Mucosa of descending colon (tissue), 3 donors: ENCODE measurements around the gene SASH1. TPM values are rescaled to one million over a fixed set of nuclear protein-coding genes. Genes with fewer than 3 reads are reported as not detected.
A peak's percentile ranks its signal among the peaks of the same experiment; 100 is the strongest.

Experiments used
- ATAC-seq: fragments of 200-7000 bp; cut with Tn5 transposase; one replicate; pipeline ENCODE4 v1.9.1; 2020; ENCODE audit warnings: mild to moderate bottlenecking, moderate library complexity
- DNase-seq, 3 donors: peaks; one replicate each; pipeline ENCODE4 v3.0.0-alpha.2; 2020
- H3K36me3 ChIP-seq: fragments of 200-600 bp; one replicate; pipeline ENCODE4 v1.8.0; 2021; ENCODE audit warnings: low read depth, mild to moderate bottlenecking
- H3K4me1 ChIP-seq: fragments of 200-600 bp; one replicate; pipeline ENCODE4 v1.8.0; 2021; ENCODE audit warnings: low read depth, mild to moderate bottlenecking
- H3K4me3 ChIP-seq: fragments of 200-600 bp; one replicate; pipeline ENCODE4 v1.8.0; 2021; ENCODE audit warnings: mild to moderate bottlenecking
- H3K9me3 ChIP-seq: fragments of 200-600 bp; one replicate; pipeline ENCODE4 v1.8.0; 2021; ENCODE audit warnings: mild to moderate bottlenecking
- intact Hi-C, 2 donors: fragments of 100-400 bp; cut with DNase I in 1 of 2; cut with micrococcal nuclease in 1 of 2; formaldehyde crosslinking; loops; one replicate each; pipeline versions ENCODE4 v1.11.0 to v1.11.1; 2022; cut with DNase I, micrococcal nuclease
- total RNA-seq, 3 donors: library from RNA; stranded (reverse); fragmentation: NEBNext Ultra II Directional in 2 of 3; extraction: Animal tissue kit (Norgen Biotek cat#: 25700) in 2 of 3; gene quantifications; one replicate each; pipeline versions ENCODE4 v1.2.1 to v1.2.4, GENCODE V29; 2021 to 2023
- TF ChIP-seq, protein P1 (sequence below): fragments of 200-600 bp; IDR thresholded peaks from one replicate; pipeline ENCODE4 v1.8.0; 2022; ENCODE audit warnings: antibody characterized with exemption, mild to moderate bottlenecking
- donor health status: DM: no; HTN: no; CAD: no; lungs with moderate emphysema.
- donor health status: DM: no; HTN: no; CAD: no.
- donor health status: DM: no; HTN: yes; CAD: no.

The SASH1 gene
- total RNA-seq, 3 donors from 2014 or later, result 20.5 to 47.3 (median 22.9) TPM

DNA sequence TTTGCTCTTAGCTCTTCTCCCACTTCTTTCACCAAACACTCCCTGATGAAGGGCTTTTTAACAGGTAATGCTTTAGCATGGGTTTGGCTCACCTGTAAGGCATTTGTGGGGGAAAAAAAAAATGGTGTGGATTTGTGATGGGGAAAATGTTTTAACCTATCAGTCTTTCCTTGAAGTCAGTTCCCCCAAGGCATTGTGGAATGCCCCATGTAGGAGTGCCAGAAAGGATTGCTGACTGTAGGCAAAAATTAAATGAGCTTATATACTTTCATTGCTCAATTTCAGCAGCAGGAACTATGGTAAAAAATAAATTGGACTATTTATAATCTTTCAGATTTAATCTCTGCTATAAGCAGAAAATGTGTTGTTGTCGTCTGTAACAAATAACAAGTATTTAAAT is 10.6 kb upstream of the SASH1 start:
- DNase-seq (no peak), ATAC-seq (no peak)
- Histone ChIP-seq H3K4me1 (no peaks in the 10 kb centered on the region), H3K4me3 (no peak overlapping the region), H3K9me3 (no peaks in the 10 kb centered on the region), H3K36me3 (no peaks in the 10 kb centered on the region)
- intact Hi-C loops, result no loop called here
- TF ChIP-seq, protein P1, sequence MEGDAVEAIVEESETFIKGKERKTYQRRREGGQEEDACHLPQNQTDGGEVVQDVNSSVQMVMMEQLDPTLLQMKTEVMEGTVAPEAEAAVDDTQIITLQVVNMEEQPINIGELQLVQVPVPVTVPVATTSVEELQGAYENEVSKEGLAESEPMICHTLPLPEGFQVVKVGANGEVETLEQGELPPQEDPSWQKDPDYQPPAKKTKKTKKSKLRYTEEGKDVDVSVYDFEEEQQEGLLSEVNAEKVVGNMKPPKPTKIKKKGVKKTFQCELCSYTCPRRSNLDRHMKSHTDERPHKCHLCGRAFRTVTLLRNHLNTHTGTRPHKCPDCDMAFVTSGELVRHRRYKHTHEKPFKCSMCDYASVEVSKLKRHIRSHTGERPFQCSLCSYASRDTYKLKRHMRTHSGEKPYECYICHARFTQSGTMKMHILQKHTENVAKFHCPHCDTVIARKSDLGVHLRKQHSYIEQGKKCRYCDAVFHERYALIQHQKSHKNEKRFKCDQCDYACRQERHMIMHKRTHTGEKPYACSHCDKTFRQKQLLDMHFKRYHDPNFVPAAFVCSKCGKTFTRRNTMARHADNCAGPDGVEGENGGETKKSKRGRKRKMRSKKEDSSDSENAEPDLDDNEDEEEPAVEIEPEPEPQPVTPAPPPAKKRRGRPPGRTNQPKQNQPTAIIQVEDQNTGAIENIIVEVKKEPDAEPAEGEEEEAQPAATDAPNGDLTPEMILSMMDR, result no peak

DNA sequence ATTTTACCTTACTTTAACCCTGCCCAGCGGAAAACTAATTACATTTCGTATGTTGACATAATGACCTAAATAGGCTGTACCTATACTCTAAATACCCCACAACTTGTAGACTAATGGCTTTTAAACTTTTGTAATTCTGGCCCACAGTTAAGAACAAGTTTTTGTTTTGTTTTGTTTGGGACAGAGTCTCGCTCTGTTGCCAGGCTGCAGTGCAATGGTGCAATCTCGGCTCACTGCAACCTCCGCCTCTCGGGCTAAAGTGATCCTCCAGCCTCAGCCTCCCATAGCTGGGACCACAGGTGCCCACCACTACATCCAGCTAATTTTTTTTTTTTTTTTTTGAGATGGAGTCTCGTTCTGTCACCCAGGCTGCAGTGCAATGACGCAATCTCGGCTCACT is 5.7 kb upstream of the SASH1 start:
- intact Hi-C loops, result no loop called here

DNA sequence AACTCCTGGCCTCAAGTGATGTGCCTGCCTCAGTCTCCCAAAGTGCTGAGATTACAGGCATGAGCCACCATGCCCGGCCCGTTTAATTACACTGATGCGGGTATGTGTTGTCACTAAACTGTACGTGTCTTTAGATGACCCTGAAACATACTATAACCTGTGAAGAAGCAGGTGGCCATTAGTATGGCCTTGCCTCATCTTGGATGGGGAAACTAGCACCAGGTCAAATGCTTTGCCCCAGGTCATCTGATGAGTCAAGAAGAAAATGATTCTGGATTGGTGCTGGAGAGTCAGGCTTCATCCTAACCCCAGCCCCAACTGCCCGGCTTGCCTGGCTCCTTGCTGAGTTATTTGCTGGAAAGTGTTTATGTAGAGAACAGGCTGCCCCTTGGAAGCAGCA is 2.9 kb upstream of the SASH1 start:
- no peaks in the 10 kb centered on the region for H3K9me3 ChIP-seq
- TF ChIP-seq, protein P1, result no peak
- no peak overlapping the region for H3K4me3 ChIP-seq
- peaks cover 4% of the 10 kb centered on the region for H3K36me3 ChIP-seq
- no peak for DNase-seq
- H3K4me1 ChIP-seq, result peaks cover 10% of the 10 kb centered on the region
- intact Hi-C loops, result no loop called here
- ATAC-seq, result no peak

More for the DNA sequence above, 5.7 kb upstream of the SASH1 start:
- no peak overlapping the region for H3K4me3 ChIP-seq
- TF ChIP-seq, protein P1, result no peak
- ATAC-seq (no peak), DNase-seq (no peak)
- H3K36me3 ChIP-seq, result peaks cover under 1% of the 10 kb centered on the region
- H3K4me1 ChIP-seq, result peaks cover 5% of the 10 kb centered on the region
- no peaks in the 10 kb centered on the region for H3K9me3 ChIP-seq

DNA sequence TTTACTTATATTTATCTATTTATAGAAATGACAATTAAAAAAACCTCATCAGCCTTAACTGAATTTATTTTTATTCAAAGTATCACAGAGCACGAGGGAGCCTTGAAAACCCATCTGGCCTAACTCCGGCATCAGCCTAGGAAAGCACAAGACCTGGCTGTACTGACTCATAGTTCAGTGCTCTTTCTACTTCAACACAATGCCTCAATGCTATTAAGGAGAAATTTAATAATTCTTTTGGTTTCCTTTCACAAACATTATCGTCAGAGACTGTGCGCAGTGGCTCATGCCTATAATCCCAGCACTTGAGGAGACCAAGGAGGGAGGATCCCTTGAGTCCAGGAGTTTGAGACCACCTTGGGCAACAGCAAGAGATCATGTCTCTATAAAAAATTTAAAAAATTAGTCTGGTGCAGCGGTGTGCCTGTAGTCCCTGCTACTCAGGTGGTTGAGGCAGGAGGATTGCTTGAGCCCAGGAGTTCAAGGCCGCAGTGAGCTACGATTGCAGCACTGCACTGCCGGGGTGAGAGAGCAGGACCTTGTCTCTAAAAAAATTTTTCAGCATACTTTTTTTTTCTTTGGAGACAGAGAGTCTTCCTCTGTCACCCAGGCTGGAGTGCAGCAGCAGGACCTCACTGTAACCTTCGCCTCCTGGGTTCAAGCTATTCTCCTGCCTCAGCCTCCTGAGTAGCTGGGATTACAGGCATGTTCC is 1.9 kb upstream of the SASH1 start:
- TF ChIP-seq, protein P1, result no peak
- no peaks in the 10 kb centered on the region for H3K9me3 ChIP-seq
- peaks cover 10% of the 10 kb centered on the region for H3K4me1 ChIP-seq
- DNase-seq (no peak), ATAC-seq (no peak)
- intact Hi-C loops, result no loop called here
- no peak overlapping the region for H3K4me3 ChIP-seq
- peaks cover 4% of the 10 kb centered on the region for H3K36me3 ChIP-seq

DNA sequence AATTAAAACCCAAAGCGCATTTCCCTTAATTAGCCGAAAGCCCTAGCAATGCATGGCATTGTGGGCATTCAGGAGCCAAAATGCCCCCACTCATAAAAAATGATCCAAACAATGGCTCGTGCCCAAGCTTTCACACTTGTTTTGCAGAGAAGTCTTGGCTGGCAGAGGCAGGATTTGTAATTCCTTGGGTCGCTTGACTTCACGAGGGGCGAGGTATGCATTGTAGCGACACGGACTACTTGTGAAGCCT is 613 bp upstream of the SASH1 start:
- TF ChIP-seq, protein P1, result no peak
- Histone ChIP-seq H3K9me3 (no peaks in the 10 kb centered on the region), H3K36me3 (peaks cover 4% of the 10 kb centered on the region), H3K4me1 (peaks cover 10% of the 10 kb centered on the region), H3K4me3 (peak overlapping the region; percentile 23)
- DNase-seq (no peak), ATAC-seq (no peak)
- intact Hi-C loops, result no loop called here
